Sigmoid colon (tissue), 4 donors: ENCODE data around the gene LHFPL6.

Source experiments
- EP300 ChIP-seq, 4 donors: sonication (generic); formaldehyde crosslinking; IDR thresholded peaks; one replicate each; pipeline ENCODE4 v1.6.1; 2017; ENCODE audit warnings: antibody characterized with exemption in 4 of 4
- POLR2A ChIP-seq, 2 donors: fragments of 450-650 bp; IDR thresholded peaks; one replicate each; pipeline ENCODE4 v1.6.1; 2016; ENCODE audit warnings: antibody characterized with exemption in 2 of 2, mild to moderate bottlenecking in 2 of 2, moderate library complexity in 2 of 2
- TF ChIP-seq, protein P1 (sequence below), 4 experiments: fragments of 450-650 bp in 3 of 4; fragments of 200-600 bp in 1 of 4; IDR thresholded peaks; one replicate each; pipeline ENCODE4 v1.5.1; 2016 to 2019; ENCODE audit warnings: antibody characterized with exemption in 4 of 4, mild to moderate bottlenecking in 3 of 4, moderate library complexity in 2 of 4

- no peak for TF ChIP-seq POLR2A (IDR thresholded peaks at IDR 0.05)
- TF ChIP-seq, protein P1, sequence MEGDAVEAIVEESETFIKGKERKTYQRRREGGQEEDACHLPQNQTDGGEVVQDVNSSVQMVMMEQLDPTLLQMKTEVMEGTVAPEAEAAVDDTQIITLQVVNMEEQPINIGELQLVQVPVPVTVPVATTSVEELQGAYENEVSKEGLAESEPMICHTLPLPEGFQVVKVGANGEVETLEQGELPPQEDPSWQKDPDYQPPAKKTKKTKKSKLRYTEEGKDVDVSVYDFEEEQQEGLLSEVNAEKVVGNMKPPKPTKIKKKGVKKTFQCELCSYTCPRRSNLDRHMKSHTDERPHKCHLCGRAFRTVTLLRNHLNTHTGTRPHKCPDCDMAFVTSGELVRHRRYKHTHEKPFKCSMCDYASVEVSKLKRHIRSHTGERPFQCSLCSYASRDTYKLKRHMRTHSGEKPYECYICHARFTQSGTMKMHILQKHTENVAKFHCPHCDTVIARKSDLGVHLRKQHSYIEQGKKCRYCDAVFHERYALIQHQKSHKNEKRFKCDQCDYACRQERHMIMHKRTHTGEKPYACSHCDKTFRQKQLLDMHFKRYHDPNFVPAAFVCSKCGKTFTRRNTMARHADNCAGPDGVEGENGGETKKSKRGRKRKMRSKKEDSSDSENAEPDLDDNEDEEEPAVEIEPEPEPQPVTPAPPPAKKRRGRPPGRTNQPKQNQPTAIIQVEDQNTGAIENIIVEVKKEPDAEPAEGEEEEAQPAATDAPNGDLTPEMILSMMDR (IDR thresholded peaks at IDR 0.05), result no peak
- TF ChIP-seq EP300 (IDR thresholded peaks at IDR 0.05), result no peak
These were observed 183.9 kb downstream of the LHFPL6 start for GRCh38 chr13:39419068-39419467.
